H9 (cell line): ENCODE data around the gene PRR5L. TPM values are rescaled to one million over a fixed set of nuclear protein-coding genes. Genes with fewer than 3 reads are reported as not detected.

Experiments
- DNase-seq: peaks from one replicate; pipeline ENCODE4 v3.0.0-alpha.2; 2017
- H2AFZ ChIP-seq: one replicate; pipeline ENCODE4 v1.6.1; 2013; ENCODE audit warnings: mild to moderate bottlenecking, low read length, control low read depth, moderate library complexity
- H2AK5ac ChIP-seq: 2 replicates; pipeline ENCODE4 v1.6.1; 2013; ENCODE audit warnings: low read length, control low read depth, mixed read lengths; ENCODE audit not compliant: insufficient read length
- H2BK120ac ChIP-seq: one replicate; pipeline ENCODE4 v1.6.1; 2013; ENCODE audit warnings: low read depth, mild to moderate bottlenecking, low read length, control low read depth, inconsistent platforms; ENCODE audit not compliant: poor library complexity, severe bottlenecking
- H2BK12ac ChIP-seq: 2 replicates; pipeline ENCODE4 v1.6.1; 2013; ENCODE audit warnings: low read length, control low read depth, mixed read lengths, low read depth; ENCODE audit not compliant: insufficient read length
- H2BK15ac ChIP-seq: 2 replicates; pipeline ENCODE4 v1.6.1; 2013; ENCODE audit warnings: low read depth, low read length, control low read depth
- H2BK20ac ChIP-seq: one replicate; pipeline ENCODE4 v1.6.1; 2013; ENCODE audit warnings: low read depth, mild to moderate bottlenecking, low read length, control low read depth, inconsistent platforms; ENCODE audit not compliant: poor library complexity, severe bottlenecking
- H2BK5ac ChIP-seq: 2 replicates; pipeline ENCODE4 v1.6.1; 2013; ENCODE audit warnings: low read length, control low read depth, mixed read lengths; ENCODE audit not compliant: insufficient read length
- H3K14ac ChIP-seq: 2 replicates; pipeline ENCODE4 v1.6.1; 2013; ENCODE audit warnings: low read length, control low read depth; ENCODE audit not compliant: insufficient read depth
- H3K18ac ChIP-seq: 2 replicates; pipeline ENCODE4 v1.6.1; 2013; ENCODE audit warnings: low read depth, mild to moderate bottlenecking, mixed read lengths, low read length, control low read depth; ENCODE audit not compliant: insufficient read length
- H3K23ac ChIP-seq: 2 replicates; pipeline ENCODE4 v1.6.1; 2013; ENCODE audit warnings: low read length, control low read depth, mixed read lengths, low read depth; ENCODE audit not compliant: insufficient read length
- H3K23me2 ChIP-seq: 2 replicates; pipeline ENCODE4 v1.6.1; 2013; ENCODE audit warnings: low read depth, mild to moderate bottlenecking, mixed read lengths, low read length, control low read depth; ENCODE audit not compliant: insufficient read length, poor library complexity, severe bottlenecking
- H3K27ac ChIP-seq: 2 replicates; pipeline ENCODE4 v1.5.1; 2013; ENCODE audit warnings: low read length, control low read depth, mixed read lengths, low read depth; ENCODE audit not compliant: insufficient read length
- H3K27me3 ChIP-seq: 2 replicates; pipeline ENCODE4 v1.6.1; 2013; ENCODE audit warnings: low read length, control low read depth, inconsistent platforms; ENCODE audit not compliant: insufficient read depth
- H3K4ac ChIP-seq: 2 replicates; pipeline ENCODE4 v1.6.1; 2013; ENCODE audit warnings: low read depth, mild to moderate bottlenecking, control low read depth, inconsistent platforms, low read length, moderate library complexity
- H3K4me1 ChIP-seq: 2 replicates; pipeline ENCODE4 v1.6.1; 2013; ENCODE audit warnings: low read length, control low read depth, inconsistent platforms; ENCODE audit not compliant: insufficient read depth
- H3K4me2 ChIP-seq: 2 replicates; pipeline ENCODE4 v1.6.1; 2013; ENCODE audit warnings: low read length, control low read depth, mixed read lengths; ENCODE audit not compliant: insufficient read length, insufficient read depth
- H3K56ac ChIP-seq: 2 replicates; pipeline ENCODE4 v1.6.1; 2013; ENCODE audit warnings: low read depth, mild to moderate bottlenecking, mixed read lengths, low read length, control low read depth; ENCODE audit not compliant: insufficient read length
- H3K79me1 ChIP-seq: 2 replicates; pipeline ENCODE4 v1.6.1; 2013; ENCODE audit warnings: low read depth, mild to moderate bottlenecking, moderate library complexity, low read length, control low read depth, inconsistent platforms; ENCODE audit not compliant: insufficient read depth, poor library complexity, severe bottlenecking
- H3K79me2 ChIP-seq: 2 replicates; pipeline ENCODE4 v1.6.1; 2013; ENCODE audit warnings: low read length, control low read depth, inconsistent platforms; ENCODE audit not compliant: insufficient read depth
- H3K9ac ChIP-seq: 2 replicates; pipeline ENCODE4 v1.6.1; 2013; ENCODE audit warnings: low read length, control low read depth, mixed read lengths; ENCODE audit not compliant: insufficient read length; ENCODE audit errors: extremely low read depth
- H3K9me3 ChIP-seq: one replicate; pipeline ENCODE4 v1.6.1; 2013; ENCODE audit warnings: low read depth, low read length, inconsistent platforms; ENCODE audit not compliant: control insufficient read depth
- H3T11ph ChIP-seq: one replicate; pipeline ENCODE4 v1.6.1; 2013; ENCODE audit warnings: mild to moderate bottlenecking, low read length, control low read depth, inconsistent platforms
- H4K20me1 ChIP-seq: one replicate; pipeline ENCODE4 v1.6.1; 2013; ENCODE audit not compliant: control insufficient read depth, insufficient read length, insufficient read depth
- H4K5ac ChIP-seq: 2 replicates; pipeline ENCODE4 v1.6.1; 2013; ENCODE audit warnings: low read depth, mild to moderate bottlenecking, mixed read lengths, low read length, control low read depth; ENCODE audit not compliant: insufficient read length
- H4K8ac ChIP-seq: replicated peaks from 2 replicates; pipeline ENCODE4 v1.6.1; 2013; ENCODE audit warnings: low read length, control low read depth, mixed read lengths, low read depth; ENCODE audit not compliant: insufficient read length
- H4K91ac ChIP-seq: 2 replicates; pipeline ENCODE4 v1.6.1; 2013; ENCODE audit warnings: low read depth, mild to moderate bottlenecking, moderate library complexity, mixed read lengths, low read length, control low read depth; ENCODE audit not compliant: insufficient read length
- H3K27ac Mint-ChIP-seq, 3 experiments: 2 replicates in 2 of 3; 3 replicates in 1 of 3; pipeline ENCODE4 v1.8.0; 2020 to 2021; ENCODE audit warnings: mixed read lengths in 3 of 3, mild to moderate bottlenecking in 1 of 3, moderate library complexity in 1 of 3
- H3K27me3 Mint-ChIP-seq: 2 replicates; pipeline ENCODE4 v1.8.0; 2021; ENCODE audit warnings: low read depth, mild to moderate bottlenecking, moderate library complexity, mixed read lengths
- H3K36me3 Mint-ChIP-seq, 3 experiments: 2 replicates in 2 of 3; 3 replicates in 1 of 3; pipeline ENCODE4 v1.8.0; 2020 to 2021; ENCODE audit warnings: low read depth in 3 of 3, mixed read lengths in 3 of 3; ENCODE audit not compliant: insufficient read depth in 1 of 3
- H3K4me1 Mint-ChIP-seq, 2 experiments: 2 replicates each; pipeline ENCODE4 v1.8.0; 2020; ENCODE audit warnings: mixed read lengths in 2 of 2
- H3K4me3 Mint-ChIP-seq, 2 experiments: 2 replicates in 1 of 2; 3 replicates in 1 of 2; pipeline ENCODE4 v1.8.0; 2020 to 2021; ENCODE audit warnings: mild to moderate bottlenecking in 2 of 2, mixed read lengths in 2 of 2, moderate library complexity in 1 of 2
- H3K9me3 Mint-ChIP-seq, 2 experiments: 2 replicates in 1 of 2; 3 replicates in 1 of 2; pipeline ENCODE4 v1.8.0; 2020; ENCODE audit warnings: mild to moderate bottlenecking in 2 of 2, mixed read lengths in 2 of 2, moderate library complexity in 1 of 2
- CTCF ChIP-seq: fragments of 200-600 bp; sonication (generic); conservative IDR thresholded peaks from 3 replicates; pipeline ENCODE4 v1.8.0; 2021; ENCODE audit warnings: antibody characterized with exemption, mild to moderate bottlenecking
- WGBS: extraction: QIAGEN DNeasy Blood & Tissue Kit; methylation state at CpG from one replicate; pipeline ENCODE4 v1.1.7; 2013; ENCODE audit warnings: missing lambda C conversion rate, low lambda C conversion rate, mixed read lengths; ENCODE audit not compliant: insufficient read length; ENCODE audit errors: extremely low coverage; 5-methylcytosine and 5-hydroxymethylcytosine counted together
- total RNA-seq: library from RNA; stranded (reverse); gene quantifications from 2 replicates; pipeline ENCODE4 v1.2.1, GENCODE V29; 2021

PRR5L gene
- total RNA-seq, 1 experiment from 2014 or later = 5.6 TPM

DNA sequence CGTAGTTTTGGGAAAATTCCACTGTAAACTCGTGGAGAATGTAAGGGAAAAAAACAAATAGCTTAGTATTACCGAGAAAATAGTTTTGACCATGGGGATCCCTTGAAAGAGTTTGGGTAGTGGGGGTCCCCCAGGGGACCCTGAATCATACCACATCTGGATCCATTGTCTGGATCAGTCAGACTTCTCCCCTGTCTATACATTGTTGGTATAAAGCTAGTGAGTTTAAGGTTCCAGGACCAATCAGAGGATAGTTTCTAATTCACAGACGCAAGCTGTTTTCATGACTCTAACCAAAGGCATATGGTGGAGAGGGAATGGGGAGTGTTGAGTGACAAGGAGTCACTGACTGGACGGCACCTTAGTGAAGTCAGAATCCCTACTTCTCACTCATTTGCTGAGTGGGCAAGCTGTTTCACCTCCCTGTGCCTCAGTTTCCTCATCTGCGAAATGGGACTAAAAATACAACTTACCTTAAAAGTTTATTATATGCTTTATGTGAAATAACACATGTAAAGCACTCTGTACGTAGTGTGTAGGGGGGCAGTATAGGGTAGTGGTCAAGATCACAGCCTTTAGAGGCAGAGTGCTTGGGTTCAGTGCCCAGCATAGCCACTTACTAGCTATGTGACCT, 123.8 kb downstream of the PRR5L start:
- Mint-ChIP-seq H3K36me3 (no peaks in the 10 kb centered on the region; a peak in 2 of 7 replicates), H3K9me3 (no peaks in the 10 kb centered on the region), H3K4me3 (no peak overlapping the region), H3K27ac (no peak overlapping the region; a peak in 1 of 7 replicates), H3K4me1 (peaks cover 2 to 5% of the 10 kb centered on the region in 2 experiments; a peak in 2 of 4 replicates), H3K27me3 (no peaks in the 10 kb centered on the region; the same call in 1 of the 2 replicates)
- Histone ChIP-seq H3K79me1 (no peaks in the 10 kb centered on the region), H3T11ph (no peak overlapping the region), H2AFZ (no peak overlapping the region), H3K27ac (no peak overlapping the region), H3K18ac (no peak overlapping the region), H3K14ac (no peak overlapping the region), H4K8ac (no peak overlapping the region), H4K5ac (no peak overlapping the region), H2BK15ac (no peak overlapping the region), H2BK12ac (no peak overlapping the region), H3K9ac (no peak overlapping the region), H3K4me2 (no peak overlapping the region), H4K91ac (no peak overlapping the region), H3K4me1 (no peaks in the 10 kb centered on the region), H3K79me2 (no peaks in the 10 kb centered on the region), H3K4ac (no peak overlapping the region), H2BK120ac (no peak overlapping the region), H2AK5ac (no peak overlapping the region), H4K20me1 (no peaks in the 10 kb centered on the region), H3K27me3 (no peaks in the 10 kb centered on the region), H3K56ac (no peak overlapping the region), H3K23me2 (no peaks in the 10 kb centered on the region), H3K23ac (no peak overlapping the region), H2BK5ac (no peak overlapping the region), H2BK20ac (no peak overlapping the region), H3K9me3 (no peaks in the 10 kb centered on the region)
- TF ChIP-seq CTCF = no peak
- no CpG with 5 or more reads among the region's 7 CpGs for WGBS
- no peak for DNase-seq
